SJSA1 (cell line): ENCODE measurements around the gene UBXN1. TPM values are rescaled to one million over a fixed set of nuclear protein-coding genes. Genes with fewer than 3 reads are reported as not detected.

ENCODE experiments used
- DNase-seq, 2 experiments: peaks; one replicate each; pipeline ENCODE4 v3.0.0-alpha.2; 2015 to 2020; ENCODE audit warnings: low spot score in 2 of 2, low read depth in 1 of 2
- H3K27ac ChIP-seq: fragments of 250-450 bp; sonication (Bioruptor Pico); 2 replicates; pipeline ENCODE4 v1.5.1; 2020; ENCODE audit warnings: mild to moderate bottlenecking, moderate library complexity
- H3K27me3 ChIP-seq: fragments of 250-450 bp; sonication (Bioruptor Pico); replicated peaks from 2 replicates; pipeline ENCODE4 v1.5.1; 2020; ENCODE audit warnings: mild to moderate bottlenecking, moderate library complexity
- H3K36me3 ChIP-seq: fragments of 250-450 bp; sonication (Bioruptor Pico); 2 replicates; pipeline ENCODE4 v1.5.1; 2020; ENCODE audit warnings: mild to moderate bottlenecking
- H3K4me1 ChIP-seq: fragments of 250-450 bp; sonication (Bioruptor Pico); replicated peaks from 2 replicates; pipeline ENCODE4 v1.6.1; 2021; ENCODE audit warnings: mild to moderate bottlenecking
- H3K4me3 ChIP-seq: fragments of 250-450 bp; sonication (Bioruptor Pico); 2 replicates; pipeline ENCODE4 v1.5.1; 2020; ENCODE audit warnings: mild to moderate bottlenecking
- H3K9me3 ChIP-seq: fragments of 250-450 bp; sonication (Bioruptor Pico); replicated peaks from 2 replicates; pipeline ENCODE4 v1.5.1; 2020; ENCODE audit warnings: mild to moderate bottlenecking
- total RNA-seq: library from RNA; depleted of rRNA; stranded (reverse); fragments of >200 nt; shearing (Covaris generic); gene quantifications from 2 replicates; pipeline ENCODE4 v1.2.3, GENCODE V29; 2014; rRNA removed

The UBXN1 gene, protein sequence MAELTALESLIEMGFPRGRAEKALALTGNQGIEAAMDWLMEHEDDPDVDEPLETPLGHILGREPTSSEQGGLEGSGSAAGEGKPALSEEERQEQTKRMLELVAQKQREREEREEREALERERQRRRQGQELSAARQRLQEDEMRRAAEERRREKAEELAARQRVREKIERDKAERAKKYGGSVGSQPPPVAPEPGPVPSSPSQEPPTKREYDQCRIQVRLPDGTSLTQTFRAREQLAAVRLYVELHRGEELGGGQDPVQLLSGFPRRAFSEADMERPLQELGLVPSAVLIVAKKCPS
- total RNA-seq = 162 and 208 TPM in 2 replicates

DNA sequence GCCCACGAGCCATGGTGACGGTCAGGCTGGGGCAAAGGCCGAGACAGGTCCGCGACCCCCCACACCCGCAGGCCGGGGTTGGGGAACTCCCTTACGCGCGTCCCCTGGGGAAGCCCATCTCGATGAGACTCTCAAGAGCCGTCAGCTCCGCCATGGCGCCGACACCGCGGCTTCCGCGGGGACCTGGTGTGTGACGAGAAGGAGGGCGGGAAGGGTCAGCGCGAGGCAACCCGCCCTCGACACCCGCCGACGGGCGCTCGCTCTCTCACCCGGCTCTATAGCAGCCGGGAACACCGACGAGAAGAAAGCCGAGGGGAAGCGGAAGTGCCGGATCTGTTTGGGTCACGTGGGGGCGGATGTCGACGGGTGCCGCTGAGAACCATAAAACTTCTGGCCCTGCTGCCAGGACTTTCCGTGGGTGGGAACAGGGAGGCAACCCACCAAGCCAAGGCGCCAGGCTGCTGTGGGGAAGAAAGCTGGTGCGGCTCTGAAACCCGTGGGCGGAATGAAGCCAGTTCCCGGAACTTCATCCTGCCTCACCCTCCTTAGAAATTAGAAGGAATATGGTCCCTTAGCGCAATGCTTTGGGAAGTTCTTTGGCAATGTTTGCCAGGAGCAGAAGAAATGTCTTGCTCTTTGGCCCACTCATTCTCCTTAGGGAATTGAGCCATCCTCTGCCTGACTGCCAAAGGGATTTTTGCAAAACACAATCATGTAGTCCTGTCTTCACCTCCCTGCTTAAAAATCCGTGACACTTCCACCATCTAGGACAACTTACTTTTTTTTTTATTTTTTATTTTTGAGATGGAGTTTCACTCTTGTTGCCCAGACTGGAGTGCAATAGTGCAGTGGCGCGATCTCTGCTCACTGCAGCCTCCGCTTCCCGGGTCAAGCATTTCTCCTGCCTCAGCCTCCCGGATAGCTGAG lies at the start of gene UBXN1:
Gene UBXN1, minus strand, starts transcription at position 304 of the 927 bp plus-strand sequence. Its CDS starts 150 bp downstream, at position 154.
- peak within 1 kb of the TSS; percentile 90 for H3K4me3 ChIP-seq
- no peaks in the 10 kb centered on the region for H3K9me3 ChIP-seq
- H3K36me3 ChIP-seq = peaks cover 41% of the 10 kb centered on the region
- no peaks in the 10 kb centered on the region for H3K27me3 ChIP-seq
- DNase-seq = peak; percentile 88 to 94
- peak within 1 kb of the TSS; percentile 59 for H3K27ac ChIP-seq
- peaks cover 20% of the 10 kb centered on the region for H3K4me1 ChIP-seq

DNA sequence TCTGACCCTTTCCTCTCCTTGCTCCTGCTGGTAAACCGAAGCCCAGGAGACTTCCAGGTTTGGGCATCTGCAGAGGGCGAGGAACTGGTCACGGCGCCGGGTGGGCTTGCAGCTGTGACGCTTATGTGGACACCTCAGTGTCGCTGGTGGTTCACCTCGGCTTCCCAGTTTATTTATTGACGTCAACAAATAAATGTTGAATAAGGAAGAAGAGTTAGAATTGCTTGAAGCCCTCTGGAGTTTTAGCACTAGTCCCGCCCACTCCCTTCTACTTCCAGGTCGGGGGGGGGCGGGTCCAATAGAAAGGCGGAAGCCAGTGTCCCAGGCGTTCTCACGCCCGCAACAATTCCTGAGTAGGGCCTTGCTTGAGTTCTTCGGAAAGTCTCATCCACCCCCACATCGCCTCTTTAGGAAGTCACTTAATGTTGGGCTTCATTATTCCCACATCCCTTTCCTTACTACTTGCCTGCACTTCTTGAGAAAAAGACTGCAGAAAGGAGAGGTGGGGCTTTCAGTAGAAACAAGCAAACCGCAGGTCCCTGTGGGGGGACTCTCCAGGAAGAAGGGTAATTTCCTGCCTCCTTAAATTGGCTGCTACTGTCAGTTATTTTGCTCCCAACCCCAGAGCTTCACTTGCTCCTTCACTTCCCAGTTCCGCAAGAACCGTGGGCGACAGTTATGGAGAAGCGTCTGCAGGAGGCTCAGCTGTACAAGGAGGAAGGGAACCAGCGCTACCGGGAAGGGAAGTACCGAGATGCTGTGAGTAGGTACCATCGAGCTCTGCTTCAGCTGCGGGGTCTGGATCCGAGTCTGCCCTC lies 49.5 kb upstream of the UBXN1 start, which contains the start of gene TTC9C:
Gene TTC9C, plus strand, starts transcription at position 316 of the 818 bp plus-strand sequence. Its CDS starts 363 bp downstream, at position 679.
- Histone ChIP-seq H3K9me3 (no peaks in the 10 kb centered on the region), H3K4me1 (peaks cover 19% of the 10 kb centered on the region), H3K36me3 (peaks cover 66% of the 10 kb centered on the region), H3K4me3 (peak within 1 kb of the TSS; percentile 90), H3K27ac (peak within 1 kb of the TSS; percentile 80), H3K27me3 (no peaks in the 10 kb centered on the region)
- DNase-seq = peak; percentile 94 to 97

DNA sequence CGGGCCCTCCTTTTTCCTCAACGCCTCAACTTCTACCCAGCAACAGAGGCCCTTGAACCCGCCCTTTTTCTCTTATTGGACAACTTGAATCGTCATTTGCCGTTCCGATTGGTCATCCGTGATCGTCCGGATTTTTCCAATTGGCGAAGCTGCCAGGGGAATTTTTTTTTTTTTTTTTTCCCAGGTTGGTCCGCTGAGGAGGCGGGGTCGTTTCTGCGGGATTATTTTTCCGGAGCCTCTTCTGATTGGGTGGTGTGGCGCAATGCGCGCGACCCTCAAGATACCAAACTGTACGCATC lies 48.9 kb upstream of the UBXN1 start:
- Histone ChIP-seq H3K36me3 (peaks cover 66% of the 10 kb centered on the region), H3K4me1 (peaks cover 19% of the 10 kb centered on the region), H3K27me3 (no peaks in the 10 kb centered on the region), H3K27ac (peak overlapping the region; percentile 80), H3K9me3 (no peaks in the 10 kb centered on the region), H3K4me3 (peak overlapping the region; percentile 90)
- DNase-seq = peak; percentile 98 to 100

DNA sequence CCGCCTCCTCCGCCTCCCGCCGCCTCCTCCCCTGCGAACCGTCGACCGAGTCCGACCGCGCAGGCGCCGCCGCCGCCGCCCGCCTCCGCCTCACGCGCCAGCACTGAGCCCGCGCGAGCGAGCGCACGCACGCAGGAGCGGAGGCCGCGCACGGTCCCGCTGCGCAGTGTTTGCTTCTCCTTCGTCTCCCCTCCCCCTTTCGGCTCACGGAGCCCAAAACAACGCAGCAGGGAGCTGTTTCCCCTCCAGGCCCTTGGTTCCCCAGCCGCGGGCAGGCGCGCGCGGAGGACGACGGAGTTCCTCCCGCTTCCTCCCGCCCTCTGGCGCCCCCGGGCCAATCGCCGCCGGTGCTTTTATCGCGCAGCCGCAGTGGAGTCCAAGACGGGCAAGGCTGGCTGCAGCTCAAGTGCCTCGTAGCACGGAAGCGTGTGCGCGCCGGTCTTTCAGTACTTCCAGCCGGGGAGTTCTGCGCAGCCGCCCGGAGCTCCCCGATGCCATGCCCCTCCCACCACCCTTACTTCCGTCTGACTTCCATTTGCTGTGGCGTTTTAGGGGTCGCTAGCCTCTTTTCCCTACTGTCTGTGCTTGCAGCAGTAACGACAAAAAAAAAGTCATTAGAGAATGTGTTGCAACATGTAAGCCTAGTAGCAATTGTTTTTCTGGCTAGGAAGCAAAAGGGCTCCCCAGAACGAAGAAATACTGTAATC lies 48.4 kb upstream of the UBXN1 start, which contains the start of gene HNRNPUL2:
Gene HNRNPUL2, minus strand, starts transcription at position 293 of the 707 bp plus-strand sequence. CDS start 301 bp downstream, outside the sequence.
- H3K36me3 ChIP-seq = peaks cover 66% of the 10 kb centered on the region
- peak; percentile 100 for DNase-seq

DNA sequence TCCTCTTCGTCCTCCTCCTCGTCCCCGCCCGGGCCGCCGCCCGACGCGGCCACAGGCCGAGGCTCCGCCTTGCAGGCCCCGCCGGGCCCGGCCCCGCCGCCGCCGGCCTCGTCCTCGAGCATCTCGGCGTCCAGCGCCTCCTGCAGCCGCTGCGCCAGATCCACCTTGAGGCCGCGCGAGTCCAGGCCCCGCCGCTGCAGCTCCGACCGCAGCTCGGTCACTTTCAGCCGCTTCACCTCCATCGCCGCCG lies 48.0 kb upstream of the UBXN1 start:
- DNase-seq = no peak

More for the DNA sequence above, 48.4 kb upstream of the UBXN1 start, which contains the start of gene HNRNPUL2:
- Histone ChIP-seq H3K4me3 (peak within 1 kb of the TSS; percentile 90), H3K27me3 (no peaks in the 10 kb centered on the region), H3K27ac (peak within 1 kb of the TSS; percentile 80), H3K4me1 (peaks cover 19% of the 10 kb centered on the region), H3K9me3 (no peaks in the 10 kb centered on the region)

DNA sequence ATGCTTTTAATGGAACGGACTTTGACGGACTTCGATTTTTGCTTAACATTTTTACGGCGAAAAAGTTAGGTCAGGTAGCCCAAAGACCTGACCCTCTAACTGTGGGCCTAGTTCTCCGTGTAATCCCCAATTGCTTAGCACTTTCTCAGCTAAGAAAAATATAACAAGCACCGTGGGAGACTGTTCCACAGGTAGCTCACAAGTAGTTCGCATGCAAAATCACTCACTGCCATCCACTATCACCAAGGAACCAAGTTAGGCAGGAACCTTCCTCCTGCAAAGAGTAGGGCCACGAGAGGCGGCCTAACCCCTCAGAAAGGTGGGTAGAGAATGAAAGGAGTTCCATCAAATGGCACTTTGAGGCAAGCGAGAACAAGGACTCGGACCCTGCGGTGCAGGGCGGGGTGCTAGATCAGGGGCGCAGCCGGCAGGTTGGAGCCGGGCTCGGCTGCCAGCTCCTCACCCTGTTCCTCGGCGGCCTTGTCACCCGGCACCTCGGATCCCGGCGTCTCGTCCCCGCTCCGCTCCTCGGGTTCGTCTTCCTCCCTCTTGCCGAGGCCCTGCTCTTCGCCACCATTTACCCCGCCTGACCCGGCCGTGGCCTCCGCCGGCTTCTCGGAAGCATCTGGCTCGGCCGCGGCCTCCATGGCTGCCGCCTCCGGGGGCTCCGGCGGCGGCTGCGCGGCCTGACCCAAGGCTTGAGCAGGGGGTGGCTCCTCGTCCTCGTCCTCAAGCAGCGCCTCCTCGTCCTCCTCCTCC lies 47.5 kb upstream of the UBXN1 start:
- Histone ChIP-seq H3K36me3 (peaks cover 73% of the 10 kb centered on the region), H3K4me1 (peaks cover 19% of the 10 kb centered on the region), H3K4me3 (peak overlapping the region; percentile 90), H3K9me3 (no peaks in the 10 kb centered on the region), H3K27me3 (no peaks in the 10 kb centered on the region), H3K27ac (peak overlapping the region; percentile 80)
- no peak for DNase-seq

More for the DNA sequence above, 48.0 kb upstream of the UBXN1 start:
- Histone ChIP-seq H3K36me3 (peaks cover 69% of the 10 kb centered on the region), H3K27ac (peak overlapping the region; percentile 80), H3K4me3 (peak overlapping the region; percentile 90), H3K9me3 (no peaks in the 10 kb centered on the region), H3K4me1 (peaks cover 19% of the 10 kb centered on the region), H3K27me3 (no peaks in the 10 kb centered on the region)

DNA sequence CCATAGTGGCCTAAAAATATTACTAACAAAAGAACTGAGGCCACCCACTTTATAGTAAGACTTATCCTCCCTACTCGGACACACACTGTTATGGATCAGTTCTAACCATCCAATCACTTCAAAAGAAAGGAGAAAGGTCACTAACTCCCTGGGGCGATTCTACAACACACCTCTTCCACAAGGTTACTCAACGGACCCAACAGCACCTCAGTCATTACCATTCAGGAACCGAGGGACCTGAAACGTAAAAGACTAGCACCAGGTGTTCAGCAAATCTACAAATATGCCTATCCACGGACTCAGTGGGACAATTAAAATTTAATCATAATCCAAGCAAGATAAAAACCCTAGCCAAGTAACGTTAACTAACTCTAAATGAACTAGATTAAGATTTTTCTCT lies 46.8 kb upstream of the UBXN1 start:
- DNase-seq = peak in 1 of 2 experiments; percentile 44
- peaks cover 74% of the 10 kb centered on the region for H3K36me3 ChIP-seq
- H3K27ac ChIP-seq = no peak overlapping the region
- peak overlapping the region; percentile 90 for H3K4me3 ChIP-seq
- peaks cover 19% of the 10 kb centered on the region for H3K4me1 ChIP-seq
- no peaks in the 10 kb centered on the region for H3K9me3 ChIP-seq
- no peaks in the 10 kb centered on the region for H3K27me3 ChIP-seq

DNA sequence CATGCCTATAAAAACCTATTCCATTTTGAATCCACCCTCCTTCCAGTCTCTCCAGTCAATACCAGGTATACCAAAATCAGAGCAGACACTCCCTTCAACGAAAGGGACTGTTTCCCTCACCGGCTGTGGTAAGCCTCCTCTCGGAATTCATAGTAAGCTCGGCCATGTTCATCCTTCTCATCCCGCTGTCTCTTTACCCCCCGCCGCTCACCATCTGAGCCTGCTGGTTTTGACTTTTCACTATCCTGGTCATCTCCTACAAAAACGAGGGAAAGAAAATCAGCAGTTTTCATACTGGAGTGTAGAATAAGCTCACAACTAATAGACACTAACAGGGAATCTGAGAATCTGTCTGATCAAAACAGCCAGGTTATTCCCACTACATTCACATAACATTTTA lies 45.3 kb upstream of the UBXN1 start:
- Histone ChIP-seq H3K9me3 (no peaks in the 10 kb centered on the region), H3K36me3 (peaks cover 79% of the 10 kb centered on the region)
- no peak for DNase-seq

DNA sequence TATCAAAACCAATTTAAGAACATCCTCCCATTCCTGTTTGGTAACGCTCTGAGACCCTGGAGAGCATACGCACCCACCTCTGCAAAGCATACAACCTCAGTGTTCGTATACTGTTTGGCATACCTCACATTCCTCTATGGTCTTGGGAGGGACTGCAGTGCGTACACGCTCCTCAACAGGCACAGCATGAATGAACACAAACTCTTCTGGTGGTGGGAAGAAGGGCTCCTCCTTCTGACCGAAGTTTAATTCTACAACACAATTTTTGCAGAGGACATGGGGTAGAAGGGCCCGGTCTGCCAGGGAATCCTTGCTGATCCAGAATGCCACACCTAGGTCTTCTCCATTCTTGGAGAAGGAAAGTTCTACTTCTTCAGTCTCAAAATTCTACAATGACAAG lies 43.1 kb upstream of the UBXN1 start:
- Histone ChIP-seq H3K4me3 (no peak overlapping the region), H3K27ac (no peak overlapping the region), H3K36me3 (peaks cover 99% of the 10 kb centered on the region), H3K9me3 (no peaks in the 10 kb centered on the region), H3K4me1 (peaks cover 12% of the 10 kb centered on the region), H3K27me3 (no peaks in the 10 kb centered on the region)
- peak in 1 of 2 experiments; percentile 35 for DNase-seq

More for the DNA sequence above, 45.3 kb upstream of the UBXN1 start:
- no peak overlapping the region for H3K27ac ChIP-seq
- H3K4me1 ChIP-seq = peaks cover 12% of the 10 kb centered on the region
- H3K27me3 ChIP-seq = no peaks in the 10 kb centered on the region
- H3K4me3 ChIP-seq = no peak overlapping the region

DNA sequence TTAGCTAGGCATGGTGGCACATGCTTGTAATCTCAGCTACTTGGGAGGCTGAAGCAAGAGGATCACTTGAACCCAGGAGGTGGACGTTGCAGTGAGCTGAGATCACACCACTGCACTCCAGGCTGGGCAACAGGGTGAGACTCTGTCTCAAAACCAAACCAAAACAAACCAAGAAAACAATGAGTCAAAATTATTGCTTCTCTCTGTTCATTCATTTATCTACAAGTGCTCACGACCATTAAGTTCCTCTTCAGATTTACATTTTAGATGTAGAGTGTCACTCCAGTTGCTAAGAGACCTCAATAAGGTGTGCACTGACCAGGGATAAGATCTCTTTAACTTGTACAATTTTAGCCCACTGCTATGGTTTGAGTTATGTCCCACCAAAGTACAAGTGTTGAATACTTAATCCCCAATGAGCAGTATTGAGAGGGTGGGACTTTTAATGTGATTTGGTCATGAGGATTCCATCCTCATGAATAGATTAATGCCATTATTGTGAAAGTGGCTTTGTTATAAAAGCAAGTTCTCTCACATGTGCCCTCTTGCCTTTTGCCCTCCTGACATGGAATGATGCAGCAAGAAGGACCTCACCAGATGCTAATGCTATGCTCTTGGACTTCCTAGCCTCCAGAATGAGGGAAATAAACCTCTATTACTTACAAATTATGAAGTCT lies 40.6 kb upstream of the UBXN1 start:
- Histone ChIP-seq H3K9me3 (no peaks in the 10 kb centered on the region), H3K36me3 (peaks cover 97% of the 10 kb centered on the region), H3K4me3 (no peak overlapping the region), H3K4me1 (peaks cover 7% of the 10 kb centered on the region), H3K27me3 (no peaks in the 10 kb centered on the region), H3K27ac (no peak overlapping the region)
- DNase-seq = no peak

DNA sequence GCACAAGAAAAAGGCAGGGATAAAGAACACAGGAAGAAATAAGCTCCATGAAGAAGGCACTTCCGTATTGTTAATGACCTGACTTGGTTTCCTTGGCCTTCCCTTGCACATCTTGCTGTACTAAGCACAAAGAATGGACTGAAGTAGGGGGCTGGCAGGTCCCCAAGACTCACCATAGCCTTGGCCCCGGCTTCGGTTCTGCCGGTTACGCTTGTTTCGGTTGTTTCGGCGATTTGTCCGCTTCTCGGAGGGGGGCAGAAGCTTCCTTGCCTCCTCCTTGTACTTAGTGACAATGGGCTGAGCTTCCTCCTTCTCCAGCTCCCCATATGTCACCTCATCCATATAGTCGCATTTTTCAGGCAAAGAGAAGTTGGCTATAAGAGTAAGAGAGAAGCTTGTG lies 37.9 kb upstream of the UBXN1 start:
- no peaks in the 10 kb centered on the region for H3K27me3 ChIP-seq
- DNase-seq = no peak
- H3K27ac ChIP-seq = no peak overlapping the region
- H3K4me1 ChIP-seq = no peaks in the 10 kb centered on the region
- no peaks in the 10 kb centered on the region for H3K9me3 ChIP-seq
- H3K4me3 ChIP-seq = no peak overlapping the region
- H3K36me3 ChIP-seq = peaks cover 95% of the 10 kb centered on the region

DNA sequence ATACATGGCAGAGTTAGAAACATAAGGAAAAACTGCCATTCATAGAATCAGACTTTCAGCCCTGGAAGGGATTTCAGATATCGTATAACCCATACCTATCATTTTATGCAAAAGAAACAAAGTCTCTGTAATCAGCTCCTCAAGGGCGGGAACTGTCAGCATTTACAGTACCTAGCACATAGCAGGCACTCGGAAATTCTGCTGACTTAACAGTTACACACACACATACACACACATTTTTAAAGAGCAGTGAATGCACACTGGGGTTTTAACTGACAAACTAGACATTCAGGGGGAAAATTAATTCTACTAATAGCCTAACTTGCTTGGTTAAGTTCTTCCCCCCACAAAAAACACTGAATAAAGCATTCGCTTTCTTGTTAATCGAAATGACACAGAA lies 37.3 kb upstream of the UBXN1 start:
- no peak for DNase-seq
- Histone ChIP-seq H3K27ac (no peak overlapping the region), H3K4me1 (no peaks in the 10 kb centered on the region), H3K36me3 (peaks cover 95% of the 10 kb centered on the region), H3K4me3 (no peak overlapping the region), H3K27me3 (no peaks in the 10 kb centered on the region), H3K9me3 (no peaks in the 10 kb centered on the region)
